HCT116 (cell line): Measurements from ENCODE around the gene TRNP1.

ENCODE experiments used
- CBX3 ChIP-seq: IDR thresholded peaks from 2 replicates; pipeline ENCODE4 v1.6.1; 2012; ENCODE audit warnings: low read depth
- EGR1 ChIP-seq: IDR thresholded peaks from 2 replicates; pipeline ENCODE4 v1.6.1; 2012; ENCODE audit warnings: low read depth
- EZH2 ChIP-seq: fragments of 200-600 bp; sonication (generic); IDR thresholded peaks from 2 replicates; pipeline ENCODE4 v1.6.1; 2017; ENCODE audit warnings: antibody characterized with exemption, mixed run types
- POLR2A ChIP-seq: IDR thresholded peaks from 2 replicates; pipeline ENCODE4 v1.7.0; 2011; ENCODE audit warnings: borderline replicate concordance; ENCODE audit not compliant: insufficient read depth, insufficient read length; ENCODE audit errors: extremely low read depth
- POLR2AphosphoS5 ChIP-seq: IDR thresholded peaks from 2 replicates; pipeline ENCODE4 v1.6.1; 2011; ENCODE audit warnings: mild to moderate bottlenecking, low read depth, low read length, moderate library complexity
- ZFX ChIP-seq: fragments of 450-650 bp; IDR thresholded peaks from 2 replicates; pipeline ENCODE4 v1.6.1; 2017
- TF ChIP-seq, protein P1 (sequence below), 3 experiments: fragments of 200-600 bp in 1 of 3; sonication (generic) in 1 of 3; IDR thresholded peaks in 2 of 3; conservative IDR thresholded peaks in 1 of 3; 2 replicates each; pipeline ENCODE4 v1.5.1; 2012 to 2017; ENCODE audit warnings: low read depth in 2 of 3, low read length in 2 of 3, antibody characterized with exemption in 1 of 3, borderline replicate concordance in 1 of 3, control low read depth in 1 of 3, mild to moderate bottlenecking in 1 of 3, mixed read lengths in 1 of 3, mixed run types in 1 of 3, moderate library complexity in 1 of 3; ENCODE audit not compliant: insufficient read depth in 1 of 3
- TF ChIP-seq, protein P2 (sequence below): IDR thresholded peaks from 2 replicates; pipeline ENCODE4 v1.6.1; 2012; ENCODE audit warnings: low read depth

DNA sequence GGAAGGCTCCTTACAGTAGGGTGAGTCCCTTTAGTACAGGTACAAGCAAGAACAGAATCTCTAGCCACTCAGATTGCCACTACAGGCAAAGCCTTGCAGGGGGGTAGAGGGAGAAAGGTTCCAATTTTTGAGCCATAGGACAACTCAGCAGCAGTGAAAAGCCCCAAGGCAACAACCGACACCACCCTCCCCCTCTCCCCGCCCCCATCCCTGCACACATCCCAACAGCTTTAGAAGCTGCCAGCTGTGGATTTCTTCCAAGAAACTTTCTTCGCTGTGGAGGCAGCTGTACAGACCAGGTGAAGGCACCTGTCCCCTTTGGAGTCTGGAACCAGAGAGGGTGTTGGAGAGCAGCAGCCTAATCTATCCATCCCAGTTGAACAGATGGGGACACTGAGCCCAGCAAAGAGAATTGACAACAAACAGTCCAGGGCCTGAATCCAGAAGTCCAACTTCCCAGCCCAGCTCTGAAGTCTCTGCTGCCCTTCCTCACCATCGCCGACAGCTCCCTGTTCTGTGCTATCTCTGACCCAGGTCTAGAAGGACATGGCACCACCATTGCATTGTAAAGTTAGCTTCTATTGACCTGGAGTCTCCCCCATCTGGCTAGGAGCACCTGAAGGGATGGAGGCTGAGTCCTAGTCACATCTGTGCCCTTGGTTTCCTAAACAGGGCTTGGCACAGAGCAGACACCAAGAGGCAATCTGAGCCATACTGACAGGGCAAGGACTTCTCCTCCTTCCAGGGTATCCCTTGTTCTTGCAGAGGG, 16.9 kb downstream of the TRNP1 start:
- no peak for TF ChIP-seq POLR2A
- TF ChIP-seq, protein P1, sequence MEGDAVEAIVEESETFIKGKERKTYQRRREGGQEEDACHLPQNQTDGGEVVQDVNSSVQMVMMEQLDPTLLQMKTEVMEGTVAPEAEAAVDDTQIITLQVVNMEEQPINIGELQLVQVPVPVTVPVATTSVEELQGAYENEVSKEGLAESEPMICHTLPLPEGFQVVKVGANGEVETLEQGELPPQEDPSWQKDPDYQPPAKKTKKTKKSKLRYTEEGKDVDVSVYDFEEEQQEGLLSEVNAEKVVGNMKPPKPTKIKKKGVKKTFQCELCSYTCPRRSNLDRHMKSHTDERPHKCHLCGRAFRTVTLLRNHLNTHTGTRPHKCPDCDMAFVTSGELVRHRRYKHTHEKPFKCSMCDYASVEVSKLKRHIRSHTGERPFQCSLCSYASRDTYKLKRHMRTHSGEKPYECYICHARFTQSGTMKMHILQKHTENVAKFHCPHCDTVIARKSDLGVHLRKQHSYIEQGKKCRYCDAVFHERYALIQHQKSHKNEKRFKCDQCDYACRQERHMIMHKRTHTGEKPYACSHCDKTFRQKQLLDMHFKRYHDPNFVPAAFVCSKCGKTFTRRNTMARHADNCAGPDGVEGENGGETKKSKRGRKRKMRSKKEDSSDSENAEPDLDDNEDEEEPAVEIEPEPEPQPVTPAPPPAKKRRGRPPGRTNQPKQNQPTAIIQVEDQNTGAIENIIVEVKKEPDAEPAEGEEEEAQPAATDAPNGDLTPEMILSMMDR (IDR thresholded peaks at IDR 0.05 in 2 of 3, conservative IDR thresholded peaks at IDR 0.05 in 1 of 3; ENCODE audit: borderline replicate concordance in 1 of 3, insufficient read depth in 1 of 3, low read depth in 2 of 3, low read length in 2 of 3) = no peak
- TF ChIP-seq EGR1 = no peak
- no peak for TF ChIP-seq EZH2
- no peak for TF ChIP-seq ZFX
- TF ChIP-seq CBX3 = no peak
- TF ChIP-seq, protein P2, sequence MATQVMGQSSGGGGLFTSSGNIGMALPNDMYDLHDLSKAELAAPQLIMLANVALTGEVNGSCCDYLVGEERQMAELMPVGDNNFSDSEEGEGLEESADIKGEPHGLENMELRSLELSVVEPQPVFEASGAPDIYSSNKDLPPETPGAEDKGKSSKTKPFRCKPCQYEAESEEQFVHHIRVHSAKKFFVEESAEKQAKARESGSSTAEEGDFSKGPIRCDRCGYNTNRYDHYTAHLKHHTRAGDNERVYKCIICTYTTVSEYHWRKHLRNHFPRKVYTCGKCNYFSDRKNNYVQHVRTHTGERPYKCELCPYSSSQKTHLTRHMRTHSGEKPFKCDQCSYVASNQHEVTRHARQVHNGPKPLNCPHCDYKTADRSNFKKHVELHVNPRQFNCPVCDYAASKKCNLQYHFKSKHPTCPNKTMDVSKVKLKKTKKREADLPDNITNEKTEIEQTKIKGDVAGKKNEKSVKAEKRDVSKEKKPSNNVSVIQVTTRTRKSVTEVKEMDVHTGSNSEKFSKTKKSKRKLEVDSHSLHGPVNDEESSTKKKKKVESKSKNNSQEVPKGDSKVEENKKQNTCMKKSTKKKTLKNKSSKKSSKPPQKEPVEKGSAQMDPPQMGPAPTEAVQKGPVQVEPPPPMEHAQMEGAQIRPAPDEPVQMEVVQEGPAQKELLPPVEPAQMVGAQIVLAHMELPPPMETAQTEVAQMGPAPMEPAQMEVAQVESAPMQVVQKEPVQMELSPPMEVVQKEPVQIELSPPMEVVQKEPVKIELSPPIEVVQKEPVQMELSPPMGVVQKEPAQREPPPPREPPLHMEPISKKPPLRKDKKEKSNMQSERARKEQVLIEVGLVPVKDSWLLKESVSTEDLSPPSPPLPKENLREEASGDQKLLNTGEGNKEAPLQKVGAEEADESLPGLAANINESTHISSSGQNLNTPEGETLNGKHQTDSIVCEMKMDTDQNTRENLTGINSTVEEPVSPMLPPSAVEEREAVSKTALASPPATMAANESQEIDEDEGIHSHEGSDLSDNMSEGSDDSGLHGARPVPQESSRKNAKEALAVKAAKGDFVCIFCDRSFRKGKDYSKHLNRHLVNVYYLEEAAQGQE = no peak
- no peak for TF ChIP-seq POLR2AphosphoS5
